CD4-positive, alpha-beta memory T cell (primary cell): Measurements from ENCODE around the gene MZB1. TPM values are rescaled to one million over a fixed set of nuclear protein-coding genes. Genes with fewer than 3 reads are reported as not detected.

Experiments
- CTCF ChIA-PET: fragments of 350-600 bp; sonication (Branson Sonifier 250); formaldehyde crosslinking; loops from one replicate; lab custom pipeline; 2021; ENCODE audit warnings: inconsistent platforms; ENCODE audit not compliant: partially characterized antibody; lab: Charles Lee
- POLR2A ChIA-PET: fragments of 350-600 bp; sonication (Branson Sonifier 250); formaldehyde crosslinking; loops from one replicate; lab custom pipeline; 2021; ENCODE audit not compliant: partially characterized antibody; lab: Charles Lee
- DNase-seq, 5 donors: peaks; one replicate each; pipeline versions ENCODE4 v3.0.0 to v3.0.0-alpha.2; 2020 to 2022; ENCODE audit warnings: mixed read lengths in 1 of 5
- H3K27ac ChIP-seq: one replicate; pipeline ENCODE4 v1.7.0; 2013; ENCODE audit warnings: low read depth, low read length
- H3K27me3 ChIP-seq: 2 replicates; pipeline ENCODE4 v1.7.0; 2013; ENCODE audit warnings: mild to moderate bottlenecking, low read length, moderate library complexity; ENCODE audit not compliant: insufficient read depth
- H3K36me3 ChIP-seq: 2 replicates; pipeline ENCODE4 v1.7.0; 2013; ENCODE audit warnings: mild to moderate bottlenecking, low read length, moderate library complexity; ENCODE audit not compliant: insufficient read depth
- H3K4me1 ChIP-seq: 2 replicates; pipeline ENCODE4 v1.7.0; 2013; ENCODE audit warnings: mild to moderate bottlenecking, low read length, moderate library complexity; ENCODE audit not compliant: insufficient read depth
- H3K4me3 ChIP-seq, 2 donors: one replicate each; pipeline ENCODE4 v1.7.0; 2013; ENCODE audit warnings: low read length in 2 of 2, mild to moderate bottlenecking in 1 of 2
- H3K9me3 ChIP-seq, 2 donors: one replicate each; pipeline ENCODE4 v1.7.0; 2013; ENCODE audit warnings: low read length in 2 of 2, control low read depth in 1 of 2; ENCODE audit not compliant: control insufficient read depth in 1 of 2
- H3K27ac Mint-ChIP-seq, 7 donors: one replicate each; pipeline ENCODE4 v1.8.0; 2020 to 2021; ENCODE audit warnings: mixed read lengths in 7 of 7, mild to moderate bottlenecking in 6 of 7, inconsistent platforms in 3 of 7, moderate library complexity in 3 of 7
- H3K27me3 Mint-ChIP-seq, 2 donors: one replicate each; pipeline ENCODE4 v1.8.0; 2020 to 2021; ENCODE audit warnings: mixed read lengths in 2 of 2
- H3K36me3 Mint-ChIP-seq, 2 donors: one replicate each; pipeline ENCODE4 v1.8.0; 2020 to 2021; ENCODE audit warnings: mixed read lengths in 2 of 2, inconsistent platforms in 1 of 2, mild to moderate bottlenecking in 1 of 2
- H3K4me1 Mint-ChIP-seq, 4 donors: one replicate each; pipeline ENCODE4 v1.8.0; 2020 to 2021; ENCODE audit warnings: mixed read lengths in 4 of 4, mild to moderate bottlenecking in 1 of 4
- H3K4me3 Mint-ChIP-seq, 8 donors: one replicate each; pipeline ENCODE4 v1.8.0; 2020 to 2021; ENCODE audit warnings: mixed read lengths in 8 of 8, mild to moderate bottlenecking in 7 of 8, moderate library complexity in 6 of 8, inconsistent platforms in 3 of 8
- H3K9me3 Mint-ChIP-seq, 8 donors: one replicate each; pipeline ENCODE4 v1.8.0; 2020 to 2021; ENCODE audit warnings: mixed read lengths in 8 of 8, mild to moderate bottlenecking in 5 of 8, inconsistent platforms in 3 of 8, moderate library complexity in 1 of 8
- intact Hi-C: fragments of 100-400 bp; cut with micrococcal nuclease; formaldehyde crosslinking; loops from one replicate; pipeline ENCODE4 v1.15.1; 2023
- polyA plus RNA-seq, 2 donors: library from polyadenylated mRNA; unstranded; fragments of 300-500 nt; fragmentation: Illumina TruSeq; gene quantifications; one replicate each; pipeline ENCODE4 v1.2.3, GENCODE V29; 2021
- total RNA-seq, 2 experiments: library from RNA; stranded (reverse); gene quantifications; one replicate each; pipeline ENCODE4 v1.2.3, GENCODE V29; 2021

The MZB1 gene
- total and polyA plus RNA-seq, 4 experiments from 2014 or later = 0.84 to 8.2 (median 1.0) TPM

DNA sequence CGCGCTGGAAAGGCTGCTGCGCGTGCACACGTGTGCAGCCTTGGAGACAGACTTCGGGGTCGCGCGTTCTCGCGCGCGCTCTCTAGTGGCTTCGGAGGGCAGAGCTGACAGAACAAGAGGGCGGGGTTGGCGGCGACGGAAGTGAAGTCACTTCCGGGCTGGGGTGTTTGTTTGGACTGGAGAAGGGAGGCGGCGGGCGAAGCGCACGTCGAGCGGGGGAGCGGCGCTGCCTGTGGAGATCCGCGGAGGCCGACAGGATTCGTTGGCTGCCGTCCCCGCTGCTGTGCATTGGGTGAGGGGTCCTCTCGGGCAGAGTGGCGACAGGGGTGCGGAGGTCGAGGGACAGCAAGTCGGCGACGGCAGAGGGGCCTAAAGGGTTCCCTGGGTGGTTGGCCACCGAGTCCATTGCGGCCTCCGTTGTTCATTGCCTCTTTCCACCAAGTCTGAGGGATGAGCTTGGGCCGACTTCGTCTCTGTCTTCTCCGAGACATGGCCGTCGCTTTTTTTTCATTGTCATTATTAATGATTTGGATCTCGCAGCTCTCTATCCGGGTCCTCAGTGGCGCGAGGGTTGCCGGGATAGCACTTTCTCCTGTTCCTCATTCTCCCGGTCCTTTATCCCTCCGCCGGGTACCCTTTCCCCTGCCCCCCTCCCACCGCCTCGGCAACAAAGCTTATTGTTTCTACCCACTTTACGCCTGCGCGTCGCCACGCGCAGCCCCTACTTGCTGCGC lies 47.9 kb downstream of the MZB1 start, which contains the start of gene PAIP2:
Gene PAIP2, plus strand, starts transcription at position 166 of the 734 bp plus-strand sequence. CDS start 21,931 bp downstream, outside the sequence.
- H3K4me3 Mint-ChIP-seq = peak within 1 kb of the TSS; percentile 94 to 100 (median 97)
- Histone ChIP-seq H3K27ac (peak within 1 kb of the TSS; percentile 98), H3K4me1 (peaks cover 35% of the 10 kb centered on the region), H3K4me3 (peak within 1 kb of the TSS; percentile 83 to 99), H3K9me3 (no peaks in the 10 kb centered on the region), H3K27me3 (no peaks in the 10 kb centered on the region), H3K36me3 (no peaks in the 10 kb centered on the region)
- H3K9me3 Mint-ChIP-seq = peaks cover 0 to 5% (median 0%) of the 10 kb centered on the region in 8 donors
- DNase-seq = peak; percentile 96 to 99 (median 97)
- CTCF ChIA-PET = interaction anchor here (0.7 to 3.1 kb wide), 24 partner anchors 9 to 170 kb away, joined by 3 to 21 read pairs (median 4); partner anchors contain the start of genes MATR3 and SPATA24
- intact Hi-C loops = loop anchor here (1.0 to 5.0 kb wide), 9 partner anchors 49 to 773 kb away; partner anchors contain the start of genes HSPA9, MATR3, PURA and SIL1
- H3K27me3 Mint-ChIP-seq = no peaks in the 10 kb centered on the region
- POLR2A ChIA-PET = interaction anchor here (0.6 to 6.1 kb wide), 38 partner anchors 8 to 1587 kb away, joined by 3 to 149 read pairs (median 5); partner anchors contain the start of genes DNAJC18, EGR1, HNRNPA0 and HSPA9
- peaks cover 34 to 62% (median 51%) of the 10 kb centered on the region in 4 donors for H3K4me1 Mint-ChIP-seq
- H3K27ac Mint-ChIP-seq = peak within 1 kb of the TSS; percentile 97 to 100 (median 99)
- peaks cover 15 to 30% of the 10 kb centered on the region in 2 donors for H3K36me3 Mint-ChIP-seq

DNA sequence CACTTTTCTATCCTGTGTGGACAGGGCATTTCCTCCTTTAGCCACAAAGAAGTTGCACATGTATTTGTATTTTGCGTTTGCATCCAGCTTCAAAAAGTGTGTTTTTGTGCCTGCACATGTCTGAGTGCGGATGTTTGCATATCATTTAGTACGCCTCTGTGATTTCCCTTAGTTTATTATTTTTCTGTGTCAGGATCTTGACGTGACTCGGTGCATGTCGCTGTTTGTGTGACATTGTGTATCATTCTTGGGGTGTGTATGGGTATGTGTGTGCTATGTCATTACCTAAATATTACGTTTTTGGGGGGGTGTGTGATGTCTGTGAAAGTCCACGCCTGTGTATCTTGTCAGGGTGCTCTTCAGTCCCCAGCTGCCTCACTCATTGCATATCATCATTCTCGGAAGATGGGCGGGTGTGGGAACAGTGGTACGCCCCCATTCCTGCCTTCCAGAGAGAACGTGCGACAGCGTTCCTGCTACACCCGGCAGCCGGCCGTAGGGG lies 48.5 kb downstream of the MZB1 start:
- Histone ChIP-seq H3K4me1 (peaks cover 35% of the 10 kb centered on the region), H3K27me3 (no peaks in the 10 kb centered on the region), H3K4me3 (peak overlapping the region; percentile 83 to 99), H3K27ac (peak overlapping the region; percentile 98), H3K36me3 (no peaks in the 10 kb centered on the region), H3K9me3 (no peaks in the 10 kb centered on the region)
- Mint-ChIP-seq H3K27me3 (no peaks in the 10 kb centered on the region), H3K4me3 (peak overlapping the region; percentile 94 to 100 (median 97)), H3K9me3 (peaks cover 0 to 7% (median 0%) of the 10 kb centered on the region in 8 donors), H3K27ac (peak overlapping the region; percentile 97 to 100 (median 99)), H3K36me3 (peaks cover 13 to 27% of the 10 kb centered on the region in 2 donors), H3K4me1 (peaks cover 37 to 61% (median 49%) of the 10 kb centered on the region in 4 donors)
- CTCF ChIA-PET = interaction anchor here (0.7 to 3.1 kb wide), 18 partner anchors 8 to 171 kb away, joined by 3 to 21 read pairs (median 4); partner anchors contain the start of genes MATR3 and SPATA24
- POLR2A ChIA-PET = interaction anchor here (0.7 to 6.1 kb wide), 27 partner anchors 9 to 1587 kb away, joined by 3 to 149 read pairs (median 7); partner anchors contain the start of genes DNAJC18, EGR1, HNRNPA0 and HSPA9
- no peak for DNase-seq
- intact Hi-C loops = loop anchor here (1.0 to 5.0 kb wide), 7 partner anchors 48 to 774 kb away; partner anchors contain the start of genes HSPA9, MATR3, PURA and SIL1

DNA sequence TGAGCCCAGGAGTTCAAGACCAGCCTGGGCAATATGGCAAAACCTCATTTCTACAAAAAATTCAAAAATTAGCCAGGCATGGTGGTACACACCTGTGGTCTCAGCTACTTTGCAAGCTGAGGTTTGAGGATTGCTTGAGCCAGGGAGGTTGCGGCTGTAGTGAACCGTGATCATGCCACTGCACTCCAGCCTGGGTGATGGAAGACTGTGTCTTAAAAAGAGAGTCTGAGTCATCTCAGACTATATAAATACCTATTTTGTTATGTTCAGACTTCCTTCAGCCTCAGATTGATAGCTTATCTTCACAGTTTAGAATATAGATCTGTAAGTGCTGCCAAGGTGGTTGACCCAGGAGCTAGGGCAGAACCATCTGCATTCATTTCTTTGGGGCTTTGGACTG lies 49.7 kb downstream of the MZB1 start:
- peaks cover 32 to 61% (median 47%) of the 10 kb centered on the region in 4 donors for H3K4me1 Mint-ChIP-seq
- H3K4me1 ChIP-seq = peaks cover 37% of the 10 kb centered on the region
- peaks cover 8 to 22% of the 10 kb centered on the region in 2 donors for H3K36me3 Mint-ChIP-seq
- H3K27ac ChIP-seq = no peak overlapping the region
- no peaks in the 10 kb centered on the region for H3K27me3 ChIP-seq
- H3K9me3 ChIP-seq = no peaks in the 10 kb centered on the region
- no peaks in the 10 kb centered on the region for H3K27me3 Mint-ChIP-seq
- ChIA-PET POLR2A (interaction anchor here (2.4 to 6.1 kb wide), 3 partner anchors 28 to 51 kb away, joined by 11 to 149 read pairs (median 22); partner anchors contain the start of genes MATR3 and MZB1), CTCF (interaction anchor here (2.5 to 3.1 kb wide), 4 partner anchors 43 to 89 kb away, joined by 10 to 21 read pairs (median 12); partner anchors contain the start of gene MATR3)
- DNase-seq = no peak
- H3K4me3 ChIP-seq = no peak overlapping the region
- intact Hi-C loops = loop anchor here (2.0 to 5.0 kb wide), 4 partner anchors 89 to 775 kb away; partner anchors contain the start of genes PURA, SIL1 and UBE2D2
- peaks cover 0 to 7% (median 0%) of the 10 kb centered on the region in 8 donors for H3K9me3 Mint-ChIP-seq
- peak overlapping the region in 2 of 8 donors; percentile 30 to 97 for H3K4me3 Mint-ChIP-seq
- H3K36me3 ChIP-seq = no peaks in the 10 kb centered on the region
- peak overlapping the region in 1 of 7 donors; percentile 98 for H3K27ac Mint-ChIP-seq

Other genes starting within 250 kb of the MZB1 start
- 10 to 100 TPM; 16.4 to 16.7 TPM for gene SIL1, start 191.5 kb downstream of the MZB1 start, total RNA-seq
- gene SIL1, start 191.5 kb downstream of the MZB1 start, polyA plus RNA-seq = 10 to 100 TPM; 12.2 to 12.3 TPM
- 100 to 1,000 TPM; 228 to 255 TPM for gene MATR3, start 96.2 kb downstream of the MZB1 start, total RNA-seq
- 100 to 1,000 TPM; 377 to 419 TPM for gene MATR3, start 96.2 kb downstream of the MZB1 start, polyA plus RNA-seq
- 100 to 1,000 TPM; 109 to 112 TPM for gene PAIP2, start 48.1 kb downstream of the MZB1 start, total RNA-seq
- gene PAIP2, start 48.1 kb downstream of the MZB1 start, polyA plus RNA-seq = 100 to 1,000 TPM; 309 to 503 TPM
- not detected for gene SLC23A1, start 6.6 kb downstream of the MZB1 start, total RNA-seq
- not detected for gene SLC23A1, start 6.6 kb downstream of the MZB1 start, polyA plus RNA-seq
- 1 to 10 TPM; 1.2 to 1.3 TPM for gene PROB1, start 5.2 kb upstream of the MZB1 start, total RNA-seq
- gene PROB1, start 5.2 kb upstream of the MZB1 start, polyA plus RNA-seq = under 1 TPM; 0.11 to 0.23 TPM
- gene SPATA24, start 14.2 kb upstream of the MZB1 start, total RNA-seq = 1 to 10 TPM; 5.6 to 7.5 TPM
- 1 to 10 TPM; 4.2 to 5.6 TPM for gene SPATA24, start 14.2 kb upstream of the MZB1 start, polyA plus RNA-seq
- gene DNAJC18, start 49.6 kb upstream of the MZB1 start, total RNA-seq = 1 to 10 TPM; 6.2 to 7.3 TPM
- gene DNAJC18, start 49.6 kb upstream of the MZB1 start, polyA plus RNA-seq = 1 to 10 TPM; 1.8 to 6.5 TPM
- gene ECSCR, start 72.8 kb upstream of the MZB1 start, total RNA-seq = under 1 TPM; 0.32 to 0.33 TPM
- gene ECSCR, start 72.8 kb upstream of the MZB1 start, polyA plus RNA-seq = not detected
- gene SMIM33, start 81.1 kb upstream of the MZB1 start, total RNA-seq = 1 to 10 TPM; 1.1 to 1.2 TPM
- gene SMIM33, start 81.1 kb upstream of the MZB1 start, polyA plus RNA-seq = under 1 TPM; 0.31 to 0.94 TPM
- gene STING1, start 92.8 kb upstream of the MZB1 start, total RNA-seq = 100 to 1,000 TPM; 141 to 144 TPM
- 100 to 1,000 TPM; 124 to 176 TPM for gene STING1, start 92.8 kb upstream of the MZB1 start, polyA plus RNA-seq
- 100 to 1,000 TPM; 160 to 169 TPM for gene UBE2D2, start 171.4 kb upstream of the MZB1 start, total RNA-seq
- 100 to 1,000 TPM; 341 to 411 TPM for gene UBE2D2, start 171.4 kb upstream of the MZB1 start, polyA plus RNA-seq